ENCODE data around the gene DHRS3. TPM values are rescaled to one million over a fixed set of nuclear protein-coding genes. Genes with fewer than 3 reads are reported as not detected.

Gene DHRS3
- total RNA-seq, 4 donors from 2014 or later = 175 to 342 (median 227) TPM

DNA sequence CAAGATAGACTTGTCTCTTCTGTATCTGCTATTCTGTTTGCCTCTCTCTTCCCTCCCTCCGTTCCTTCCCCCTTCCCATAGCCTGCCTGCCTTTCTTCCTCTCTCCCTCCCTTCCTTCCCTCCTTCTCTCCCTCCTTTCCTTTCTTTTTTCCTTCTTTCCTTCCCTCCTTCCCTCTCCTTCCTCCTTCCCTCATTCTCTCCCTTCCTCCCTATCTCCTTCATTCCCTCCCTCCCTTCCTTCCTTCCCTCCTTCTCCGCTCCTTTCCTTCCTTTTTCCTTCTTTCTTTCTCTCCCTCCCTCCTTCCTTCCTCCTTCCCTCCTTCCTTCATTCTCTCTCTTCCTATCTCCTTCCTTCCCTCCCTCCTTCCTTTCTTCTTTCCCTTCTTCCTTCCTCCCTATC is 26.8 kb upstream of the DHRS3 start:
- TF ChIP-seq, protein P1, sequence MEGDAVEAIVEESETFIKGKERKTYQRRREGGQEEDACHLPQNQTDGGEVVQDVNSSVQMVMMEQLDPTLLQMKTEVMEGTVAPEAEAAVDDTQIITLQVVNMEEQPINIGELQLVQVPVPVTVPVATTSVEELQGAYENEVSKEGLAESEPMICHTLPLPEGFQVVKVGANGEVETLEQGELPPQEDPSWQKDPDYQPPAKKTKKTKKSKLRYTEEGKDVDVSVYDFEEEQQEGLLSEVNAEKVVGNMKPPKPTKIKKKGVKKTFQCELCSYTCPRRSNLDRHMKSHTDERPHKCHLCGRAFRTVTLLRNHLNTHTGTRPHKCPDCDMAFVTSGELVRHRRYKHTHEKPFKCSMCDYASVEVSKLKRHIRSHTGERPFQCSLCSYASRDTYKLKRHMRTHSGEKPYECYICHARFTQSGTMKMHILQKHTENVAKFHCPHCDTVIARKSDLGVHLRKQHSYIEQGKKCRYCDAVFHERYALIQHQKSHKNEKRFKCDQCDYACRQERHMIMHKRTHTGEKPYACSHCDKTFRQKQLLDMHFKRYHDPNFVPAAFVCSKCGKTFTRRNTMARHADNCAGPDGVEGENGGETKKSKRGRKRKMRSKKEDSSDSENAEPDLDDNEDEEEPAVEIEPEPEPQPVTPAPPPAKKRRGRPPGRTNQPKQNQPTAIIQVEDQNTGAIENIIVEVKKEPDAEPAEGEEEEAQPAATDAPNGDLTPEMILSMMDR (IDR thresholded peaks at IDR 0.05) = no peak
- no peak for DNase-seq (ENCODE audit: low spot score)
- no peak for ATAC-seq (ENCODE audit: low FRiP score)

DNA sequence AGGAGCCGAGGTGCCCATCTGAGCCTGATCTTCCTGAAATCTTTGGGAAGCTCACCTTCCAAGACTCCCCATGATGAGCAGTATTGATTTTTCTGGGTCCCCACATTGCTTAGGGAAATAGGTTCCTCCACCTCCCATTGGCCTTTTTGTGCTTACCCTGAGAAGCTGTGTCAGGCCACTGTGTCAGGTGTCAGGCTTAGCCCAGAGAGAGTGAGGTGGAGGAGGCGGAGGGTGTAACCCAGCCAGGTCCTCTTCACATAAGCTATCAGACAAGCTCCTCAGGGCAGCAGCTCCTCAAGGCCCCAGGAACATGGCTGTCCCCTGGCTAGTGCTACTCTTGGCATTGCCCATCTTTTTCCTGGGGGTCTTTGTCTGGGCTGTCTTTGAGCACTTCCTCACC is 26.2 kb upstream of the DHRS3 start:
- no peak for DNase-seq (ENCODE audit: low spot score)
- TF ChIP-seq, protein P1 (IDR thresholded peaks at IDR 0.05) = no peak
- no peak for ATAC-seq (ENCODE audit: low FRiP score)

DNA sequence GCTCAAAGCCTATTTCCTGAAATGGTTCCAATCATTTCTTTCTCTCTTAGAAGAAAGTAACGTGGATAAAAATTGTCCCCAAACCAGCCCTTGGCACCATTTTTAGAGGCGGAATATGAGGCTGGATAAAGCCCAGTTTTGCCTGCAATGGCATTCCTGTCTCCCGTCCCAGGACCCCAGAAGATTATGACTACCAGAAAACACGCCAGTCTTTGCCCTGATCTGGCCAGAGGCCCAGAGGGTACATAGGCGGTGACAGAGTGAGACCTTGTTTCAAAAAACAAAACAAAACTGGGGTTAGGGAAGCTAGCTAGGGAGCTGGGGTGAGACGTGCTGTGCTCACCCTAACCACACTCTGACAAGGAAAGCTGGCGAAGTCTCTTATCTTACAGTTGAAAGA is 25.8 kb upstream of the DHRS3 start, which contains the start of gene AADACL4:
Gene AADACL4 (plus strand): TSS at position 301 of the 400 bp plus-strand sequence. CDS start 462 bp downstream, outside the sequence.
- ATAC-seq (ENCODE audit: low FRiP score) = no peak
- DNase-seq (ENCODE audit: low spot score) = no peak
- TF ChIP-seq, protein P1 (IDR thresholded peaks at IDR 0.05) = no peak

DNA sequence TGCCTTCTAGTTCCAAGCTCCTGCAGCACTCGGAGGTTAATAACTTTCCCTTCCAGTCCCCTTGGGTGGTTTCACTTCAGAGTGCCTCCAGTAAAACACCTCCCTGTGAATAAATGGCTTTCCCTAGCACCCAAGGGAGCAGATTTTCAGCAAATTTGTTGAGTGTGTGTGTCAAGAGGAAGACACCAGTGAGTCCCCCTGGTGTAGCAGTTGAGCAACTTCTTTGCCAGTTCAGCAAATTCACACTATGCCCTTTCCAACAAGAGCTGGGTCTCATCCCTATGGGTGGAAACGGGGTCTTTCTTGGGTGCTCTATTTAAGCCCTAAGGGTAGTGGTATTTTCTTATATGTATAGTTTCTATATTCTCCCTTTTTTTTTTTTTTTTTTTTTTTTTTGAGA is 25.1 kb upstream of the DHRS3 start:
- DNase-seq (ENCODE audit: low spot score) (no peak), ATAC-seq (ENCODE audit: low FRiP score) (no peak)
- TF ChIP-seq, protein P1 (IDR thresholded peaks at IDR 0.05) = no peak

DNA sequence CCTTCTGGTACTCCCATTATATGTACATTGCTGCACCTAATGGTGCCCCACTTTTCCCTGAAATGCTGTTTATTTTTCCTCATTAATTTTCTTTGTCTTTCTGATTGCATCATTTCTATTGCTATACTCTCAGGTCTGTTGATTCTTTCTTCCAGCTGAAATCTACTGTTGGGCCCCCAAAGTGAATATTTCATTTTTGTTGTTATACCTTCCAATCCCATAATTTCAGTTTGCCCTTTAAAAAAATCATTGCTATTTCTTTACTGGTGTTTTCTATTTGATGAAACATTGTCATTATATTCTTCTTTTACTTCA is 22.9 kb upstream of the DHRS3 start:
- ATAC-seq (ENCODE audit: low FRiP score) (no peak), DNase-seq (ENCODE audit: low spot score) (no peak)
- TF ChIP-seq, protein P1 (IDR thresholded peaks at IDR 0.05) = no peak

DNA sequence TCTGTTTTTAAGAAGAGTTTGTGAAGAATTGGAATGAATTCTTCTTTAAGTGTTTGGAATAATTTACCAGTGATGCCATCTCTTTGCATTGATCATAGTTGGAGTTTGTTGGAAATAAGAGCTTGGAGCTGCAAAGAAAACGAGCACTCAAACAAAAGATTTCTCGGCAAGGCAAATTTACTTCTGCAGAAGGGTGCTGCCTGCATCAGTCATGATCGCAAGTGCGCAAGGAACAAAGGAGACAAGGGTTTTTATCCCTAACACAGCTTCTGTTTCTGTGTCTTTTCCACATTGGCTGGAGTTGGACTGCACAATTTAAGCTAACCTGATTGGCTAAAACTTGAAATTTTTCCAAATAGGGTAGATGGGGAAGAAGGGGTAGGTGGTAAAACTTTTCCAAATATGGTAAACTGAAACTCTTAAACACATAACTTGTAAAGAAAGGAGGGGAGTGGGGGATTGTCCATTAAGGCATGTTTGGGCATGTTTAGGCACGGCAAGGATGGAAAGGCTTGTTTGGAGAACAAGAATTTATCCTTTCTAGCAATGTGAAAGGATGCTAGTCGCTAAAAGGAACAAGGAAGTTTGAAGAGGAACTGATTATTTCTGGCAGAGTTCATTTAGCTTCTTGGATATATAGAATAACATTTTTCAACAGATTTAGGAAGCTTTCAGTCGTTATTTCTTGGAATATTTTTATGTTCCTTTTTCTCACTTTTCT is 22.4 kb upstream of the DHRS3 start:
- ATAC-seq (ENCODE audit: low FRiP score) (no peak), DNase-seq (ENCODE audit: low spot score) (no peak)
- TF ChIP-seq, protein P1 (IDR thresholded peaks at IDR 0.05) = no peak

DNA sequence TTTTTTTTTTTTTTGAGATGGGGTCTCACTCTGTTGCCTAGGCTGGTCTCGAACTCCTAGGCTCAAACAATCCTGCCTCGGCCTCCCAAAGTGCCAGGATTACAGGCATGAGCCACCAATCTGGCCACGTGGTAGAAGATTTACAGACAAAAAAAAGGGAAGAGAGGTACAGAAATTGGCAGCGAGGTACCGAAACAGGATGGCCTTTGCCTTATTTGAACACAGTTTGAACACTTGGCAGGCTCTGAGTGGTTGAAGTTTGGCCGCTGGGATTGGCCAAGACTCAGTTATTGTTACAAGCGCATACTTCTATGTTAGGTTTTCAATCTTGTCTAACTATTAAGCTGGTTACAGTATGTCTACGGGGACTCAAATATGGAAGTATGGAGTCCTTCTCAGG is 19.7 kb upstream of the DHRS3 start:
- ATAC-seq (ENCODE audit: low FRiP score) (no peak), DNase-seq (ENCODE audit: low spot score) (no peak)
- TF ChIP-seq, protein P1 (IDR thresholded peaks at IDR 0.05) = no peak
